MCF 10A (cell line): ENCODE results near the gene SEC14L5. TPM values are rescaled to one million over a fixed set of nuclear protein-coding genes. Genes with fewer than 3 reads are reported as not detected.

Experiments
- BruUV-seq: library from RNA; stranded (reverse); fragments of 400-500 nt; replicated peaks from 2 replicates; lab custom pipeline; 2021; lab: Mats Ljungman, UMichigan
- CTCF ChIA-PET: fragments of 300-600 bp; sonication (Branson Sonifier 250); formaldehyde crosslinking; extraction: SDS; loops from one replicate; lab custom pipeline; 2021; ENCODE audit warnings: antibody characterized with exemption, inconsistent platforms; lab: Yijun Ruan, JAX
- POLR2A ChIA-PET: fragments of 300-600, 350-650 bp; sonication (Branson Sonifier 250); formaldehyde crosslinking; extraction: SDS; loops from one replicate; lab custom pipeline; 2020; ENCODE audit warnings: antibody characterized with exemption, inconsistent platforms; lab: Yijun Ruan, JAX
- DNase-seq: peaks from one replicate; pipeline ENCODE4 v3.0.0-alpha.2; 2018; ENCODE audit not compliant: unreplicated experiment
- H3K27ac Mint-ChIP-seq: one replicate; pipeline ENCODE4 v1.8.0; 2022; ENCODE audit warnings: mild to moderate bottlenecking, low read depth, mixed read lengths; ENCODE audit not compliant: unreplicated experiment
- H3K27me3 Mint-ChIP-seq: one replicate; pipeline ENCODE4 v1.8.0; 2022; ENCODE audit warnings: mixed read lengths; ENCODE audit not compliant: insufficient read depth, unreplicated experiment
- H3K36me3 Mint-ChIP-seq: one replicate; pipeline ENCODE4 v1.8.0; 2022; ENCODE audit warnings: mild to moderate bottlenecking, moderate library complexity, mixed read lengths; ENCODE audit not compliant: insufficient read depth, unreplicated experiment
- H3K4me1 Mint-ChIP-seq: one replicate; pipeline ENCODE4 v1.8.0; 2022; ENCODE audit warnings: mixed read lengths; ENCODE audit not compliant: insufficient read depth, unreplicated experiment
- H3K4me3 Mint-ChIP-seq: one replicate; pipeline ENCODE4 v1.8.0; 2022; ENCODE audit warnings: mild to moderate bottlenecking, moderate library complexity, mixed read lengths; ENCODE audit not compliant: unreplicated experiment
- H3K9me3 Mint-ChIP-seq: one replicate; pipeline ENCODE4 v1.8.0; 2022; ENCODE audit warnings: mixed read lengths; ENCODE audit not compliant: unreplicated experiment
- intact Hi-C: fragments of 100-400 bp; cut with micrococcal nuclease; formaldehyde crosslinking; loops from 2 replicates; pipeline ENCODE4 v1.14.1; 2022
- total RNA-seq: library from RNA; stranded (reverse); gene quantifications from 2 replicates; pipeline ENCODE4 v1.2.3, GENCODE V29; 2022
- TF ChIP-seq, protein P1 (sequence below): fragments of 200-600 bp; IDR thresholded peaks from one replicate; pipeline ENCODE4 v1.8.0; 2022; ENCODE audit warnings: antibody characterized with exemption, mild to moderate bottlenecking; ENCODE audit not compliant: unreplicated experiment

The SEC14L5 gene
- total RNA-seq, 1 experiment from 2014 or later = not detected

DNA sequence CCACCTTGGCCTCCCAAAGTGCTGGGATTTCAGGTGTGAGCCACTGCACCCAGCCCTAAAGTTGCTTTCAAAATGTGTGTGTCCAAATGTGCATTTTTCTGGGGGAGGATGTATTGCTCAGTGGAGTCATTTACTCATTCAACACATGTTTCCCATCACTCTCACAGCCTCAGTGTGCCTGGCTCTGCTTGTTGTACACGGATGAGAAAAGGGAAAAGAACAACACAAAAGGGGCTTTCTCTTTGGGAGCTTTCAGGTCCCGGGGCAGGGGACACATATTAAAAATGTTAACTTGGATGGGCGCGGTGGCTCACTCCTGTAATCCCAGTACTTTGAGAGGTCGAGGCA, 19.5 kb upstream of the SEC14L5 start:
- DNase-seq = no peak
- peaks cover 15% of the 10 kb centered on the region for H3K36me3 Mint-ChIP-seq
- peaks cover 33% of the 10 kb centered on the region for H3K4me1 Mint-ChIP-seq
- H3K9me3 Mint-ChIP-seq = no peaks in the 10 kb centered on the region
- no peak overlapping the region for H3K4me3 Mint-ChIP-seq
- H3K27ac Mint-ChIP-seq = no peak overlapping the region
- CTCF ChIA-PET = interaction anchor here (0.6 to 4.3 kb wide), 2 partner anchors 17 to 46 kb away, joined by 4 to 33 read pairs; no protein-coding TSS in a partner anchor
- no TSS peak for BruUV-seq
- TF ChIP-seq, protein P1, sequence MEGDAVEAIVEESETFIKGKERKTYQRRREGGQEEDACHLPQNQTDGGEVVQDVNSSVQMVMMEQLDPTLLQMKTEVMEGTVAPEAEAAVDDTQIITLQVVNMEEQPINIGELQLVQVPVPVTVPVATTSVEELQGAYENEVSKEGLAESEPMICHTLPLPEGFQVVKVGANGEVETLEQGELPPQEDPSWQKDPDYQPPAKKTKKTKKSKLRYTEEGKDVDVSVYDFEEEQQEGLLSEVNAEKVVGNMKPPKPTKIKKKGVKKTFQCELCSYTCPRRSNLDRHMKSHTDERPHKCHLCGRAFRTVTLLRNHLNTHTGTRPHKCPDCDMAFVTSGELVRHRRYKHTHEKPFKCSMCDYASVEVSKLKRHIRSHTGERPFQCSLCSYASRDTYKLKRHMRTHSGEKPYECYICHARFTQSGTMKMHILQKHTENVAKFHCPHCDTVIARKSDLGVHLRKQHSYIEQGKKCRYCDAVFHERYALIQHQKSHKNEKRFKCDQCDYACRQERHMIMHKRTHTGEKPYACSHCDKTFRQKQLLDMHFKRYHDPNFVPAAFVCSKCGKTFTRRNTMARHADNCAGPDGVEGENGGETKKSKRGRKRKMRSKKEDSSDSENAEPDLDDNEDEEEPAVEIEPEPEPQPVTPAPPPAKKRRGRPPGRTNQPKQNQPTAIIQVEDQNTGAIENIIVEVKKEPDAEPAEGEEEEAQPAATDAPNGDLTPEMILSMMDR = no peak
- POLR2A ChIA-PET = interaction anchor here (1.3 to 2.9 kb wide), 3 partner anchors 49 to 244 kb away, joined by 5 to 15 read pairs (median 6); partner anchors contain the start of genes GLYR1 and UBN1
- intact Hi-C loops = loop anchor here (10.0 kb wide), 1 partner anchor 54 kb away; no protein-coding TSS in a partner anchor
- H3K27me3 Mint-ChIP-seq = no peaks in the 10 kb centered on the region

DNA sequence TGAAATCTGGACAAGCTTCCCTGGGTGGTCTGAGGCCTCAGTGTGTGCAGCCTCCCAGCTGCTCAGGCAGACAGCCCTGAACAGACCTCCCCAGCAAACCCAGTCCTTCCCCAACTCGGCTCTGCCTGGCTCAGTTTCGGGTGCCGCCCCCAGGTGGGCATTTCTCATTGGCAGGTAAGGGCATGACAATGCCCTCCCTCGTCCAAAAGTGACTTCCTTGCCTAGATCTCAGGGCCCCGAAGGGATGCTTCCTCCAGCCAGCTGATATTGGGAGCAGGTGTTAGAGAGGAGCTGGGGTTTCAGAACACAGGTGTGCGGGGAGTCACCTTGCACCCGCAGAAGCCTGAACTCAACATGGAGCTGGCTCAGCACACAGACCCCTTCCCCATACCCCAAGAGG, 17.4 kb upstream of the SEC14L5 start:
- Mint-ChIP-seq H3K27ac (no peak overlapping the region), H3K9me3 (no peaks in the 10 kb centered on the region), H3K4me1 (peaks cover 44% of the 10 kb centered on the region), H3K4me3 (no peak overlapping the region), H3K36me3 (peaks cover 10% of the 10 kb centered on the region), H3K27me3 (no peaks in the 10 kb centered on the region)
- POLR2A ChIA-PET = interaction anchor here (0.6 kb wide), 1 partner anchor 18 kb away, joined by 3 read pairs; no protein-coding TSS in a partner anchor
- BruUV-seq = no TSS peak
- DNase-seq = no peak
- intact Hi-C loops = no loop called here
- TF ChIP-seq, protein P1 = no peak
- CTCF ChIA-PET = interaction anchor here (3.5 kb wide), 1 partner anchor 15 kb away, joined by 29 read pairs; no protein-coding TSS in a partner anchor

DNA sequence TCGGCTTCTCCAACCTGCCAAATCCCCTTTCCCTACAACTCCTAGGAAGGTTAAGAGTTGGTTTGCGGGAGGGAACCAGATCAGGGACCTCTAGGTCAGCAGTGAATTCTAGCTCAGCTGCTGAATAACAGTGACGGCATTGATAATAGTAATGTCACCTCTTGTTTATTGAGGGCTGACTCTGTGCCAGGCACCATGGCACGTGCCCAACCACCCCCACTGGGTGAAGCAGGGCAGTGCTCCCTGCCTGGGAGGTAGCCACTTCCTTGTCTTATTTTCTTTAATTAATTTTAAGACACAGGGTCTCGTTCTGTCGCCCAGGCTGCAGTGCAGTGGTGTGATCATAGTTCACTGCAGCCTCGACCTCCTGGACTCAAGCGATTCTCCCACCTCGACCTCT, 15.6 kb upstream of the SEC14L5 start:
- H3K9me3 Mint-ChIP-seq = no peaks in the 10 kb centered on the region
- BruUV-seq = no TSS peak
- intact Hi-C loops = no loop called here
- H3K4me3 Mint-ChIP-seq = peak overlapping the region; percentile 59
- POLR2A ChIA-PET = interaction anchor here (0.5 to 1.5 kb wide), 14 partner anchors 14 to 468 kb away, joined by 3 to 14 read pairs (median 4); partner anchors contain the start of genes GLYR1, SEC14L5 and UBN1
- peak overlapping the region; percentile 83 for H3K27ac Mint-ChIP-seq
- no peaks in the 10 kb centered on the region for H3K36me3 Mint-ChIP-seq
- TF ChIP-seq, protein P1 = no peak
- CTCF ChIA-PET = interaction anchor here (0.6 to 3.5 kb wide), 3 partner anchors 14 to 95 kb away, joined by 3 to 29 read pairs (median 3); no protein-coding TSS in a partner anchor
- peaks cover 56% of the 10 kb centered on the region for H3K4me1 Mint-ChIP-seq
- DNase-seq = no peak
- H3K27me3 Mint-ChIP-seq = no peaks in the 10 kb centered on the region
